ENCODE data around the gene CTSF. TPM values are rescaled to one million over a fixed set of nuclear protein-coding genes. Genes with fewer than 3 reads are reported as not detected.

The CTSF gene
- total and polyA plus RNA-seq, 2 experiments from 2014 or later, result 0.60 to 1.1 TPM

DNA sequence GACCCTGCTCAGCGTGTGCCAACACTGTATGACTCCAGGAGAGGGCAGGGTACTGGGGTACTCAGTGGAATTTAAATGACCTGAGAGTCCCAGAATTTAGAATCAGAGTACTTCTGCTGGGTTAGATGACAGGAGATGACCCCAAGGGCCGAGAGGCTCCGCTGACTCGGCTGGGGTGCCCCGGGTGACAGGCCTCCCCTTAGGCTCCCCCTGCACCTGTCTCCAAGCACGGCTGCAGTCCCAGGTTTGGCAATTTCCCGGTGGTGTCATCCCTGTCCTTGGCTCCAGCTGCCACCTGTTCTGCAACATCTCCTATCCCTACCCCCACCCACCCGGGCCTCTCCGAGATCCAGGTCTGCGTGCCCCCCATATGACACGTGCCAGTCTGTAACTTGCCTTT, 20.4 kb downstream of the CTSF start:
- WGBS (ENCODE audit: low lambda C conversion rate, missing lambda C conversion rate), result 79% methylated on average over 11 of the region's 11 CpGs

DNA sequence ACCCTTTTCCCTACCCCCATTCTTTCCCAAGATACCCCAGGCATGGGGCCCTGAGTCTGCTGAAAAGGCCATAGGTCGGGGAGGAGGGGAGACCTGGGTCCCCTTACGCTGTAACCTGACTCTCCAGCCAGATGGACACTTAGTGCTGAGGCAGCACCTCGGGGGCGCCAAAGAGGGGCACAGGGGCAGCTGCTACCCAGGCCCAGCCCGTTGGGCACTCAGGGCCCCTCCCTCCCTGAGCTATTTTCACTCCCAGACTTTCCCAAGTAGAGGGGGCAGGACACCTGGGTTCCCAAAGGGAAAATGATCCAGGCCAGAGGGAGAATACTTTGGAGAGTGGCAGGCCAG, 20.8 kb downstream of the CTSF start:
- no peak for DNase-seq (ENCODE audit: low spot score)
- no peaks in the 10 kb centered on the region for H4K20me1 ChIP-seq (ENCODE audit: insufficient read depth, poor library complexity, severe bottlenecking)
- 27% methylated on average over 5 of the region's 5 CpGs for WGBS (ENCODE audit: low lambda C conversion rate, missing lambda C conversion rate)
- peaks cover 3% of the 10 kb centered on the region for H3K79me2 ChIP-seq
- no peak overlapping the region for H3K4me3 ChIP-seq
- no peak overlapping the region for H3K27ac ChIP-seq
- H2AFZ ChIP-seq, result no peak overlapping the region
- peaks cover 17% of the 10 kb centered on the region for H3K4me1 ChIP-seq (ENCODE audit: insufficient read depth)
- no peaks in the 10 kb centered on the region for H3K9me2 ChIP-seq (replicated peaks; ENCODE audit: insufficient read depth)
- no peaks in the 10 kb centered on the region for H3K9me3 ChIP-seq (ENCODE audit: low read depth)
- H3K27me3 ChIP-seq, result no peaks in the 10 kb centered on the region
- no peaks in the 10 kb centered on the region for H3K36me3 ChIP-seq (replicated peaks; ENCODE audit: insufficient read depth, low read depth)
- no peak overlapping the region for H3K4me2 ChIP-seq
- TF ChIP-seq, protein P1, sequence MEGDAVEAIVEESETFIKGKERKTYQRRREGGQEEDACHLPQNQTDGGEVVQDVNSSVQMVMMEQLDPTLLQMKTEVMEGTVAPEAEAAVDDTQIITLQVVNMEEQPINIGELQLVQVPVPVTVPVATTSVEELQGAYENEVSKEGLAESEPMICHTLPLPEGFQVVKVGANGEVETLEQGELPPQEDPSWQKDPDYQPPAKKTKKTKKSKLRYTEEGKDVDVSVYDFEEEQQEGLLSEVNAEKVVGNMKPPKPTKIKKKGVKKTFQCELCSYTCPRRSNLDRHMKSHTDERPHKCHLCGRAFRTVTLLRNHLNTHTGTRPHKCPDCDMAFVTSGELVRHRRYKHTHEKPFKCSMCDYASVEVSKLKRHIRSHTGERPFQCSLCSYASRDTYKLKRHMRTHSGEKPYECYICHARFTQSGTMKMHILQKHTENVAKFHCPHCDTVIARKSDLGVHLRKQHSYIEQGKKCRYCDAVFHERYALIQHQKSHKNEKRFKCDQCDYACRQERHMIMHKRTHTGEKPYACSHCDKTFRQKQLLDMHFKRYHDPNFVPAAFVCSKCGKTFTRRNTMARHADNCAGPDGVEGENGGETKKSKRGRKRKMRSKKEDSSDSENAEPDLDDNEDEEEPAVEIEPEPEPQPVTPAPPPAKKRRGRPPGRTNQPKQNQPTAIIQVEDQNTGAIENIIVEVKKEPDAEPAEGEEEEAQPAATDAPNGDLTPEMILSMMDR (IDR thresholded peaks at IDR 0.05; ENCODE audit: poor library complexity), result no peak
- no peak for TF ChIP-seq EZH2 (IDR thresholded peaks at IDR 0.05; ENCODE audit: borderline replicate concordance)
- no peak for TF ChIP-seq EZH2phosphoT487 (IDR thresholded peaks at IDR 0.05; ENCODE audit: low read depth, severe bottlenecking, unreplicated experiment)

More for the DNA sequence above, 20.4 kb downstream of the CTSF start:
- no peak for DNase-seq (ENCODE audit: low spot score)
- Histone ChIP-seq H4K20me1 (ENCODE audit: insufficient read depth, poor library complexity, severe bottlenecking) (no peaks in the 10 kb centered on the region), H3K4me1 (ENCODE audit: insufficient read depth) (peaks cover 17% of the 10 kb centered on the region), H3K79me2 (peaks cover 3% of the 10 kb centered on the region), H3K9me3 (ENCODE audit: low read depth) (no peaks in the 10 kb centered on the region), H3K36me3 (replicated peaks; ENCODE audit: insufficient read depth, low read depth) (no peaks in the 10 kb centered on the region), H3K4me2 (no peak overlapping the region), H3K27ac (no peak overlapping the region), H3K27me3 (no peaks in the 10 kb centered on the region), H3K4me3 (no peak overlapping the region), H2AFZ (no peak overlapping the region), H3K9me2 (replicated peaks; ENCODE audit: insufficient read depth) (no peaks in the 10 kb centered on the region)
- TF ChIP-seq, protein P1 (IDR thresholded peaks at IDR 0.05; ENCODE audit: poor library complexity), result no peak
- TF ChIP-seq EZH2phosphoT487 (IDR thresholded peaks at IDR 0.05; ENCODE audit: low read depth, severe bottlenecking, unreplicated experiment), result no peak
- no peak for TF ChIP-seq EZH2 (IDR thresholded peaks at IDR 0.05; ENCODE audit: borderline replicate concordance)

DNA sequence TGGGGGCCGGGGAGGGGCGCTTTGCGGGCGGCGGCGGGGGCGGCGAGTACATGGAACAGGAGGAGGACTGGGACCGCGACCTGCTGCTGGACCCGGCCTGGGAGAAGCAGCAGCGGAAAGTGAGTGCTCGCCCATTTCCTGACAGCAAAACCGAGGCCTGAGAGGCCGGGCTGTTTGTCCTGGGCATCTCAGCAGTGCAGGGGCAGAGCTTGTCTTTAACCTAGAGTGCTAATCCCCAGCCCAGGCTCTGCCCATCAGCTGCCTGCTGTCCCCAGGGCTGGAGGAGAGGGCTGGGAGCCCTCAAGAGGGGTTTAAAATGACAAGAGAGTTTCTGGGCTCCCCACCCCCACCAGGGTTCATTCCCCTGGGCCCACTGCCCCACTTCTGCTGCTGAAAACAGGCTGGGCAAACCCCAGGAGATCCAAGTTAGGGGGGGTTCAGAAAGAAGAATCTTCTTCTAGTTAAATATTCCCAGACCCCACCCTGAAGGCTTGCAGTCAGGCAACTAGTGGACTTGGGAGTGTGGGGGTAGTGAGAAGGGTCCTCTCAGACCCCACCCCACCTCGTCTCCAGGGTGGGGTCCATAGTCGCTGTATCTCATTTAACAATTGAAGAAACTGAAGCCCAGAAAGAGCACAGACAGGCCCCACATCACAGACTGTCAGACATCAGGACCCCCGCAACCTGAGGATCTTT, 21.3 kb downstream of the CTSF start:
- Histone ChIP-seq H3K4me3 (no peak overlapping the region), H2AFZ (no peak overlapping the region), H3K36me3 (replicated peaks; ENCODE audit: insufficient read depth, low read depth) (no peaks in the 10 kb centered on the region), H3K27ac (no peak overlapping the region), H3K4me2 (peak overlapping the region; percentile 90), H3K9me3 (ENCODE audit: low read depth) (no peaks in the 10 kb centered on the region), H3K27me3 (no peaks in the 10 kb centered on the region), H3K9me2 (replicated peaks; ENCODE audit: insufficient read depth) (no peaks in the 10 kb centered on the region), H3K79me2 (peaks cover 3% of the 10 kb centered on the region), H3K4me1 (ENCODE audit: insufficient read depth) (peaks cover 17% of the 10 kb centered on the region), H4K20me1 (ENCODE audit: insufficient read depth, poor library complexity, severe bottlenecking) (no peaks in the 10 kb centered on the region)
- WGBS (ENCODE audit: low lambda C conversion rate, missing lambda C conversion rate), result 33% methylated on average over 12 of the region's 18 CpGs
- TF ChIP-seq EZH2 (IDR thresholded peaks at IDR 0.05; ENCODE audit: borderline replicate concordance), result no peak
- DNase-seq (ENCODE audit: low spot score), result no peak

DNA sequence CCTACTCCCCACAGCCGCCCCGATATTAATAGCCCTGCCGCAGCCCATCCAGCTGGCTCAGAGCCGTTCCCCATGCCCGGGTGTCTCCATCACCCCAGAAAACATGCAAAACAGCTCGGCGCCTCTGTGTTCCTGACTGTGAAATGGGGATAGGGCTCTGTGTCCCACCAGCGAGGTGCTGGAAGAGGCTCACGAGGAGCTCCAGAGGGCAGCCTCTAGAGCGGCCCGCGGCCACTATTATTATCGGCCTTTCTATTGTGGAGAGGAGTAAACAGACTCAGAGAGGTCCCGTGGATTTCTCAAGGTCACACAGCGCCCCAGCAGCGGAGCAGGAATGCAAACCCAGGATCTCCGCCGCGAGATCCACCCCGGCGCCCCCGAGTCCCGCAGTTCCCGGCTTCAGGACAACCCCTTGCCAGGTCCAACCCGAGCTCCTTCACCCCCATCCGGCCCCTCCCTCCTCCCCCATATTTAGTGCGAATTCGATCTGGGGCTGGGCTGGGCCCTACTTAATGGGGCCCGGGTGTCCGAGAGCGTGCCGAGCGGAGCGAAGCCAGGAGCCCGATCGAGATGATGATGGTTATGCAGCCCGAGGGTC, 21.9 kb downstream of the CTSF start, which contains the start of gene ACTN3:
Gene ACTN3, plus strand, starts transcription at position 536 of the 598 bp plus-strand sequence. Its CDS starts 35 bp downstream, at position 571.
- Histone ChIP-seq H3K4me2 (peak within 1 kb of the TSS; percentile 90), H3K79me2 (peaks cover 3% of the 10 kb centered on the region), H3K4me3 (peak within 1 kb of the TSS; percentile 83), H3K9me2 (replicated peaks; ENCODE audit: insufficient read depth) (no peaks in the 10 kb centered on the region), H3K4me1 (ENCODE audit: insufficient read depth) (peaks cover 17% of the 10 kb centered on the region), H2AFZ (peak within 1 kb of the TSS; percentile 61), H3K27ac (peak within 1 kb of the TSS; percentile 43), H3K27me3 (no peaks in the 10 kb centered on the region), H3K36me3 (replicated peaks; ENCODE audit: insufficient read depth, low read depth) (no peaks in the 10 kb centered on the region), H4K20me1 (ENCODE audit: insufficient read depth, poor library complexity, severe bottlenecking) (no peaks in the 10 kb centered on the region), H3K9me3 (ENCODE audit: low read depth) (no peaks in the 10 kb centered on the region)
- 6% methylated on average over 37 of the region's 37 CpGs for WGBS (ENCODE audit: low lambda C conversion rate, missing lambda C conversion rate)
- DNase-seq (ENCODE audit: low spot score), result peak; percentile 32
- TF ChIP-seq, protein P1 (IDR thresholded peaks at IDR 0.05; ENCODE audit: poor library complexity), result no peak
- TF ChIP-seq EZH2 (IDR thresholded peaks at IDR 0.05; ENCODE audit: borderline replicate concordance), result no peak
- TF ChIP-seq EZH2phosphoT487 (IDR thresholded peaks at IDR 0.05; ENCODE audit: low read depth, severe bottlenecking, unreplicated experiment), result no peak
